Measurements from ENCODE around the gene SENP6. TPM values are rescaled to one million over a fixed set of nuclear protein-coding genes. Genes with fewer than 3 reads are reported as not detected.

The SENP6 gene
- total and polyA plus RNA-seq, 2 donors (not counting 1 experiment from before 2014, with no cell fraction given): 30.8 to 161 TPM

- Histone ChIP-seq H4K20me1 (ENCODE audit: control insufficient read depth, insufficient read depth, low read length, poor library complexity, severe bottlenecking) (no peaks in the 10 kb centered on the region), H3K27me3 (replicated peaks in 1 of 4; ENCODE audit: control extremely low read depth in 1 of 4, control insufficient read depth in 3 of 4, insufficient read depth in 4 of 4, low read length in 3 of 4) (no peaks in the 10 kb centered on the region), H2AFZ (ENCODE audit: insufficient read depth, low read depth, low read length, poor library complexity, severe bottlenecking) (no peak overlapping the region), H3K4me2 (replicated peaks; ENCODE audit: low read depth, low read length, poor library complexity, severe bottlenecking) (no peak overlapping the region), H3K9ac (ENCODE audit: low read length) (no peak overlapping the region), H3K9me3 (ENCODE audit: control extremely low read depth in 1 of 3, control insufficient read depth in 2 of 3, insufficient read depth in 1 of 3, low read length in 2 of 3) (no peaks in the 10 kb centered on the region), H3K36me3 (replicated peaks in 1 of 2; ENCODE audit: control extremely low read depth in 1 of 2, control insufficient read depth in 1 of 2, extremely low read depth in 1 of 2, insufficient read depth in 2 of 2, low read length in 1 of 2) (peaks cover 8 to 40% of the 10 kb centered on the region in 2 experiments), H3K79me2 (ENCODE audit: control insufficient read depth, insufficient read depth, low read length) (no peaks in the 10 kb centered on the region), H3K4me3 (ENCODE audit: control extremely low read depth in 1 of 5, extremely low read depth in 1 of 5, insufficient read depth in 1 of 5, low read depth in 2 of 5, low read length in 4 of 5) (no peak overlapping the region), H3K27ac (ENCODE audit: low read length in 2 of 2) (no peak overlapping the region), H3K4me1 (ENCODE audit: control insufficient read depth in 2 of 2, insufficient read depth in 2 of 2, low read length in 2 of 2) (no peaks in the 10 kb centered on the region)
- Mint-ChIP-seq H3K4me3 (no peak overlapping the region), H3K27ac (no peak overlapping the region), H3K4me1 (no peaks in the 10 kb centered on the region), H3K27me3 (no peaks in the 10 kb centered on the region), H3K9me3 (ENCODE audit: insufficient read depth) (no peaks in the 10 kb centered on the region)
- ATAC-seq (ENCODE audit: low read depth) (no peak), DNase-seq (no peak)
- TF ChIP-seq CTCF (IDR thresholded peaks at IDR 0.05) (no peak), EZH2 (IDR thresholded peaks at IDR 0.05; ENCODE audit: borderline replicate concordance, insufficient read depth, low read depth, low read length, poor library complexity, severe bottlenecking) (no peak)
- ChIA-PET POLR2A (no interaction called here), CTCF (no interaction called here)
- intact Hi-C loops (cut with micrococcal nuclease): no loop called here
- no CpG with 5 or more reads among the region's 2 CpGs for WGBS (ENCODE audit: insufficient coverage)
Measured at GRCh38 chr6:75711173-75711572, 109.5 kb downstream of the SENP6 start.

- ChIA-PET POLR2A (no interaction called here), CTCF (no interaction called here)
- no peak overlapping the region for H3K9ac ChIP-seq (ENCODE audit: low read length)
- no peak for DNase-seq
- H4K20me1 ChIP-seq (ENCODE audit: control insufficient read depth, insufficient read depth, low read length, poor library complexity, severe bottlenecking): no peaks in the 10 kb centered on the region
- H3K4me3 Mint-ChIP-seq: no peak overlapping the region
- WGBS (ENCODE audit: insufficient coverage): 100% methylated on average over 3 of the region's 3 CpGs
- H3K9me3 Mint-ChIP-seq (ENCODE audit: insufficient read depth): no peaks in the 10 kb centered on the region
- no peaks in the 10 kb centered on the region for H3K79me2 ChIP-seq (ENCODE audit: control insufficient read depth, insufficient read depth, low read length)
- no peak overlapping the region for H3K27ac Mint-ChIP-seq
- H2AFZ ChIP-seq (ENCODE audit: insufficient read depth, low read depth, low read length, poor library complexity, severe bottlenecking): no peak overlapping the region
- no peaks in the 10 kb centered on the region for H3K4me1 Mint-ChIP-seq
- H3K4me1 ChIP-seq (ENCODE audit: control insufficient read depth in 2 of 2, insufficient read depth in 2 of 2, low read length in 2 of 2): no peaks in the 10 kb centered on the region
- H3K27me3 ChIP-seq (replicated peaks in 1 of 4; ENCODE audit: control extremely low read depth in 1 of 4, control insufficient read depth in 3 of 4, insufficient read depth in 4 of 4, low read length in 3 of 4): no peaks in the 10 kb centered on the region
- no peak overlapping the region for H3K27ac ChIP-seq (ENCODE audit: low read length in 2 of 2)
- intact Hi-C loops (cut with micrococcal nuclease): no loop called here
- no peaks in the 10 kb centered on the region for H3K27me3 Mint-ChIP-seq
- ATAC-seq (ENCODE audit: low read depth): no peak
- H3K4me3 ChIP-seq (ENCODE audit: control extremely low read depth in 1 of 5, extremely low read depth in 1 of 5, insufficient read depth in 1 of 5, low read depth in 2 of 5, low read length in 4 of 5): no peak overlapping the region
- H3K9me3 ChIP-seq (ENCODE audit: control extremely low read depth in 1 of 3, control insufficient read depth in 2 of 3, insufficient read depth in 1 of 3, low read length in 2 of 3): no peaks in the 10 kb centered on the region
- peaks cover 1 to 14% of the 10 kb centered on the region in 2 experiments for H3K36me3 ChIP-seq (replicated peaks in 1 of 2; ENCODE audit: control extremely low read depth in 1 of 2, control insufficient read depth in 1 of 2, extremely low read depth in 1 of 2, insufficient read depth in 2 of 2, low read length in 1 of 2)
- no peak for TF ChIP-seq EZH2 (IDR thresholded peaks at IDR 0.05; ENCODE audit: borderline replicate concordance, insufficient read depth, low read depth, low read length, poor library complexity, severe bottlenecking)
- no peak for TF ChIP-seq CTCF (IDR thresholded peaks at IDR 0.05)
- H3K4me2 ChIP-seq (replicated peaks; ENCODE audit: low read depth, low read length, poor library complexity, severe bottlenecking): no peak overlapping the region
Measured at GRCh38 chr6:75719133-75719532, 117.5 kb downstream of the SENP6 start.

Data from B cell (primary cell).